SU-DHL-6 (cell line): ENCODE results near the gene APOBEC4.

ENCODE experiments used
- H2AFZ ChIP-seq: fragments of 200-600 bp; sonication (generic); 2 replicates; pipeline ENCODE4 v1.6.1; 2014; ENCODE audit warnings: low read depth, mild to moderate bottlenecking, moderate library complexity, mixed read lengths, antibody characterized with exemption, low read length; ENCODE audit not compliant: severe bottlenecking
- H3F3A ChIP-seq: fragments of 200-600 bp; shearing (Covaris generic); 2 replicates; pipeline ENCODE4 v1.6.0; 2016; ENCODE audit warnings: antibody characterized with exemption, mild to moderate bottlenecking; ENCODE audit not compliant: insufficient read depth
- H3K27ac ChIP-seq: fragments of 200-600 bp; sonication (generic); 2 replicates; pipeline ENCODE4 v1.5.1; 2016; ENCODE audit warnings: low read depth, mild to moderate bottlenecking, low read length, moderate library complexity, mixed read lengths
- H3K27me3 ChIP-seq: fragments of 200-600 bp; sonication (generic), shearing (Covaris generic); 2 replicates; pipeline ENCODE4 v1.6.0; 2014; ENCODE audit warnings: mild to moderate bottlenecking, low read length
- H3K36me3 ChIP-seq: fragments of 200-600 bp; sonication (generic); 2 replicates; pipeline ENCODE4 v1.6.1; 2014; ENCODE audit warnings: mild to moderate bottlenecking, low read length, mixed read lengths
- H3K4me2 ChIP-seq: fragments of 300-600, 200-600 bp; shearing (Covaris generic), sonication (generic); 2 replicates; pipeline ENCODE4 v1.6.0; 2014; ENCODE audit warnings: low read length, low read depth, mild to moderate bottlenecking; ENCODE audit not compliant: poor library complexity, severe bottlenecking
- H3K4me3 ChIP-seq: fragments of 200-600 bp; sonication (generic); 2 replicates; pipeline ENCODE4 v1.5.1; 2014; ENCODE audit warnings: antibody characterized with exemption, low read length, mild to moderate bottlenecking, mixed read lengths; ENCODE audit not compliant: insufficient read depth, poor library complexity, severe bottlenecking
- H3K79me2 ChIP-seq: fragments of 200-600 bp; sonication (generic); 2 replicates; pipeline ENCODE4 v1.6.1; 2014; ENCODE audit warnings: mild to moderate bottlenecking, low read length, moderate library complexity; ENCODE audit not compliant: insufficient read depth
- H3K9ac ChIP-seq: fragments of 200-600 bp; sonication (generic); 2 replicates; pipeline ENCODE4 v1.7.0; 2014; ENCODE audit warnings: mild to moderate bottlenecking, low read length
- H3K9me2 ChIP-seq: fragments of 200-600 bp; sonication (generic); replicated peaks from 2 replicates; pipeline ENCODE4 v1.6.1; 2014; ENCODE audit warnings: low read length; ENCODE audit not compliant: insufficient read depth
- H3K9me3 ChIP-seq: fragments of 200-600 bp; sonication (generic); 2 replicates; pipeline ENCODE4 v1.6.1; 2014; ENCODE audit warnings: low read length, mixed read lengths; ENCODE audit not compliant: insufficient read depth
- H4K20me1 ChIP-seq: fragments of 200-600 bp; sonication (generic); 2 replicates; pipeline ENCODE4 v1.6.1; 2014; ENCODE audit warnings: low read depth, mild to moderate bottlenecking, antibody characterized with exemption, low read length, moderate library complexity, mixed read lengths
- EZH2phosphoT487 ChIP-seq: fragments of 200-600 bp; sonication (generic), shearing (Covaris generic); conservative IDR thresholded peaks from 2 replicates; pipeline ENCODE4 v1.6.1; 2018; ENCODE audit warnings: mild to moderate bottlenecking, antibody characterized with exemption, low read length, moderate library complexity, mixed read lengths
- TF ChIP-seq, protein P1 (sequence below): fragments of 200-600 bp; sonication (generic); IDR thresholded peaks from one replicate; pipeline ENCODE4 v1.5.1; 2017; ENCODE audit warnings: antibody characterized with exemption, mild to moderate bottlenecking, low read length, moderate library complexity; ENCODE audit not compliant: insufficient read depth, poor library complexity, severe bottlenecking

The APOBEC4 gene

DNA sequence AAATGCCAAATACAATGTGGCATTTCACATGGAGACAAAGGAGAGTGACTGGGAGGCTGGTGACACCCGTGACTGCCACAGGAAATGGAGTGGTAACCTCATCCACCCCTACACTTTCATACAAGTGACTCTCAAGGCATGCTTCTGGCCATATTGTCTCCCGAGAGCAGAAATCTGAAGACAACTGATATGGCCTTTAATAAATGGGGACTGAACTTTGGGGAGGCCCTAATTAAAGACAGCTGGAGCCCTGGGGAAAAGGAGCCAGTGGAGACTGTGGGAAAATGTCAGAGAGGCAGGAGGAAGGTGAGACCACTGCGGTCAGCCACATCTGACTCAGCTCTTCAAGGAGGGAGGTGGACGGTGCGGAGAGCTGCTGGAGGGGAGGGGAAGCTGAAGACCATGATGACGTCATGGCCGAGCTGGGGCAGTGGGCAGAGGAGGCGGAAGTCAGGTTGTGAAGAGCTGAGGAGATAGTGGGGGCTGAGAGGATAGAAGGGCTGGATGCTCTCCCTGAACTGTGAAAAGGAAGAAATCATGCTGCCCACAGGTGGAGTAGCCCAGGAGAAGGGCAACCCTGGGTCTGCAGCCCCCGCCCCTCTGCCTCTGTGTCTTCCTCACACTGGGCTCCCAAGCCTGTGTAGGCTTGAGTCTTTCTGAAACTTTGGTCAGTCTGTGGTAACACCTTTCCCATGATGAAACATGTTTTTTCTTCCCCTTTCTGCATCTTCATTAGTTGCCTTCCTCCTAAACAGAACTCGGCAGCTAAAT, 48.9 kb downstream of the APOBEC4 start:
- TF ChIP-seq, protein P1, sequence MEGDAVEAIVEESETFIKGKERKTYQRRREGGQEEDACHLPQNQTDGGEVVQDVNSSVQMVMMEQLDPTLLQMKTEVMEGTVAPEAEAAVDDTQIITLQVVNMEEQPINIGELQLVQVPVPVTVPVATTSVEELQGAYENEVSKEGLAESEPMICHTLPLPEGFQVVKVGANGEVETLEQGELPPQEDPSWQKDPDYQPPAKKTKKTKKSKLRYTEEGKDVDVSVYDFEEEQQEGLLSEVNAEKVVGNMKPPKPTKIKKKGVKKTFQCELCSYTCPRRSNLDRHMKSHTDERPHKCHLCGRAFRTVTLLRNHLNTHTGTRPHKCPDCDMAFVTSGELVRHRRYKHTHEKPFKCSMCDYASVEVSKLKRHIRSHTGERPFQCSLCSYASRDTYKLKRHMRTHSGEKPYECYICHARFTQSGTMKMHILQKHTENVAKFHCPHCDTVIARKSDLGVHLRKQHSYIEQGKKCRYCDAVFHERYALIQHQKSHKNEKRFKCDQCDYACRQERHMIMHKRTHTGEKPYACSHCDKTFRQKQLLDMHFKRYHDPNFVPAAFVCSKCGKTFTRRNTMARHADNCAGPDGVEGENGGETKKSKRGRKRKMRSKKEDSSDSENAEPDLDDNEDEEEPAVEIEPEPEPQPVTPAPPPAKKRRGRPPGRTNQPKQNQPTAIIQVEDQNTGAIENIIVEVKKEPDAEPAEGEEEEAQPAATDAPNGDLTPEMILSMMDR, result no peak
- no peak for TF ChIP-seq EZH2phosphoT487
- Histone ChIP-seq H3K4me3 (no peak overlapping the region), H3K36me3 (no peaks in the 10 kb centered on the region), H3K9me2 (no peaks in the 10 kb centered on the region), H3K27me3 (no peaks in the 10 kb centered on the region), H2AFZ (no peak overlapping the region), H4K20me1 (no peaks in the 10 kb centered on the region), H3K9ac (no peak overlapping the region), H3K27ac (no peak overlapping the region), H3K9me3 (no peaks in the 10 kb centered on the region), H3F3A (no peaks in the 10 kb centered on the region), H3K79me2 (no peaks in the 10 kb centered on the region), H3K4me2 (no peak overlapping the region)

DNA sequence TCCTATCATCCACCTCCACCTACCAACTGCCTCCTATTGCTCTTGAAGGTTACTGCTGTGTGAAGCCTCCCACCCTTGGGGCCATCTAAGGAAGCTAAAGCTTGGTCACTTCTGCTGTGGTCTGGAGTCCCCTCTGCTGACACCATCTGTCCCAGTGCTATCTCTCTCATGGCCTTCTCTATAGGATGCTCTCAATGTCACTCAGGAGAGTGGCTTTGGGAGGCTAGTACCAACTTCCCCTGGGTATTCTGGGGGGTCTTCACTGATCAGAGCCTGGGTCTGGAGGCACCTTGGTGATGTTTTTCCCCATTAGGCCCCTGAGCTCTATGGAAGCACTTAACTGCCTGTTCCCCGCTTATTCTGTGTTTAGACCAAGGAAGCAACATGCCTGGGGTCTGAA, 50.6 kb downstream of the APOBEC4 start:
- H3K27ac ChIP-seq, result no peak overlapping the region
- H3K9me2 ChIP-seq, result no peaks in the 10 kb centered on the region
- H3K4me2 ChIP-seq, result no peak overlapping the region
- H3K9me3 ChIP-seq, result no peaks in the 10 kb centered on the region
- H2AFZ ChIP-seq, result no peak overlapping the region
- TF ChIP-seq, protein P1, result no peak
- no peak for TF ChIP-seq EZH2phosphoT487
- H3K79me2 ChIP-seq, result no peaks in the 10 kb centered on the region
- H3K9ac ChIP-seq, result no peak overlapping the region
- no peaks in the 10 kb centered on the region for H3K36me3 ChIP-seq
- no peak overlapping the region for H3K4me3 ChIP-seq
- H3K27me3 ChIP-seq, result no peaks in the 10 kb centered on the region
- H3F3A ChIP-seq, result no peaks in the 10 kb centered on the region
- H4K20me1 ChIP-seq, result no peaks in the 10 kb centered on the region

DNA sequence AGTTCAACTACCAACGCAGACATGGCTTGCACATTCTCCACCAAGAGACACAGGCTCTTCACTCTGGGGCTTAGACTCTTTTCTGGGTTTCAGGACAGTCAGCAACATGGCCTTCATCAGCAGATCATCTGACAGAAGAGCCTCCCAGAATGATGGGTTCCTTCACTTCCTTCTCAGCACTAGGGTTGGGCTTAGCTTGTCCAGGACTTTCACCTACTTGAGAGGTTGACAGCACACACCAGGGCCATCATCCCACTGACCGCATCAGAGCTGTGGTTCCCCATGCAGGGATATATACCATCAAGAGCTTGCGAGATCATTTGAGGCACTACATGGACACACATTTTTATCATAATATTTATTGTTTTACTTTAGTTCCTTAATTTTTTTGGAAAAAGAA, 52.5 kb downstream of the APOBEC4 start:
- Histone ChIP-seq H3K9me3 (no peaks in the 10 kb centered on the region), H4K20me1 (no peaks in the 10 kb centered on the region), H3K9ac (no peak overlapping the region), H2AFZ (no peak overlapping the region), H3K27ac (no peak overlapping the region), H3K27me3 (no peaks in the 10 kb centered on the region), H3K4me3 (no peak overlapping the region), H3K9me2 (no peaks in the 10 kb centered on the region), H3F3A (no peaks in the 10 kb centered on the region), H3K79me2 (no peaks in the 10 kb centered on the region), H3K4me2 (no peak overlapping the region), H3K36me3 (no peaks in the 10 kb centered on the region)
- TF ChIP-seq, protein P1, result no peak
- no peak for TF ChIP-seq EZH2phosphoT487
